Lung (tissue), 12 donors: ENCODE measurements around the gene AQP12B. TPM values are rescaled to one million over a fixed set of nuclear protein-coding genes. Genes with fewer than 3 reads are reported as not detected.

Source experiments
- ATAC-seq: fragments of 200-7000 bp; cut with Tn5 transposase; one replicate; pipeline ENCODE4 v1.9.1; 2020; ENCODE audit warnings: moderate number of reproducible peaks; ENCODE audit not compliant: insufficient read depth, low FRiP score
- DNase-seq, 3 donors: peaks; one replicate each; pipeline ENCODE4 v3.0.0-alpha.2; 2013 to 2017
- H3K27ac ChIP-seq, 2 donors: one replicate each; pipeline ENCODE4 v1.5.1; 2013; ENCODE audit warnings: mild to moderate bottlenecking in 2 of 2, moderate library complexity in 2 of 2, control low read depth in 1 of 2, inconsistent platforms in 1 of 2, low read depth in 1 of 2, low read length in 1 of 2
- H3K27me3 ChIP-seq, 3 donors: one replicate each; pipeline ENCODE4 v1.5.1; 2013; ENCODE audit warnings: low read length in 2 of 3; ENCODE audit not compliant: control insufficient read depth in 3 of 3, insufficient read depth in 3 of 3
- H3K36me3 ChIP-seq, 4 donors: one replicate each; pipeline ENCODE4 v1.5.1; 2013; ENCODE audit warnings: low read length in 4 of 4, mild to moderate bottlenecking in 1 of 4, moderate library complexity in 1 of 4; ENCODE audit not compliant: control insufficient read depth in 4 of 4, insufficient read depth in 4 of 4
- H3K4me1 ChIP-seq, 5 donors: one replicate each; pipeline ENCODE4 v1.5.1; 2013; ENCODE audit warnings: low read length in 5 of 5, mild to moderate bottlenecking in 2 of 5, moderate library complexity in 1 of 5; ENCODE audit not compliant: control insufficient read depth in 5 of 5, insufficient read depth in 5 of 5
- H3K4me3 ChIP-seq: one replicate; pipeline ENCODE4 v1.5.1; 2013; ENCODE audit warnings: mild to moderate bottlenecking, control low read depth, moderate library complexity
- H3K9ac ChIP-seq, 2 donors: one replicate each; pipeline ENCODE4 v1.5.1; 2013; ENCODE audit warnings: low read length in 2 of 2, control low read depth in 1 of 2; ENCODE audit not compliant: insufficient read depth in 1 of 2
- H3K9me3 ChIP-seq, 4 donors: one replicate each; pipeline ENCODE4 v1.5.1; 2013; ENCODE audit warnings: low read length in 3 of 4, mild to moderate bottlenecking in 1 of 4, moderate library complexity in 1 of 4; ENCODE audit not compliant: control insufficient read depth in 4 of 4, insufficient read depth in 3 of 4
- WGBS, 2 donors: extraction: QIAGEN DNeasy Blood & Tissue Kit; methylation state at CpG; one replicate each; pipeline ENCODE4 v1.1.7; 2013; 5-methylcytosine and 5-hydroxymethylcytosine counted together
- polyA plus RNA-seq, 2 donors: library from polyadenylated mRNA; stranded (reverse); fragments of 200-250 nt; gene quantifications; one replicate each; pipeline ENCODE4 v1.2.1, GENCODE V29; 2013
- total RNA-seq, 2 donors: library from RNA; depleted of rRNA in 1 of 2; stranded (reverse); fragments of >200 nt in 1 of 2; gene quantifications; one replicate each; pipeline ENCODE4 v1.2.1, GENCODE V29; 2014 to 2021
- TF ChIP-seq, protein P1 (sequence below): IDR thresholded peaks from 2 replicates; pipeline ENCODE4 v1.5.1; 2012; ENCODE audit warnings: mild to moderate bottlenecking; ENCODE audit errors: control extremely low read depth, extremely low read depth
- donor health status: control.
- donor health status: control.
- donor health status: Bipolar disorder and iron deficiency.
- donor health status: healthy.
- donor health status: DM: yes; HTN: yes; CAD: no.

AQP12B gene
- total and polyA plus RNA-seq, 4 donors = 0.15 TPM; not detected in 3

DNA sequence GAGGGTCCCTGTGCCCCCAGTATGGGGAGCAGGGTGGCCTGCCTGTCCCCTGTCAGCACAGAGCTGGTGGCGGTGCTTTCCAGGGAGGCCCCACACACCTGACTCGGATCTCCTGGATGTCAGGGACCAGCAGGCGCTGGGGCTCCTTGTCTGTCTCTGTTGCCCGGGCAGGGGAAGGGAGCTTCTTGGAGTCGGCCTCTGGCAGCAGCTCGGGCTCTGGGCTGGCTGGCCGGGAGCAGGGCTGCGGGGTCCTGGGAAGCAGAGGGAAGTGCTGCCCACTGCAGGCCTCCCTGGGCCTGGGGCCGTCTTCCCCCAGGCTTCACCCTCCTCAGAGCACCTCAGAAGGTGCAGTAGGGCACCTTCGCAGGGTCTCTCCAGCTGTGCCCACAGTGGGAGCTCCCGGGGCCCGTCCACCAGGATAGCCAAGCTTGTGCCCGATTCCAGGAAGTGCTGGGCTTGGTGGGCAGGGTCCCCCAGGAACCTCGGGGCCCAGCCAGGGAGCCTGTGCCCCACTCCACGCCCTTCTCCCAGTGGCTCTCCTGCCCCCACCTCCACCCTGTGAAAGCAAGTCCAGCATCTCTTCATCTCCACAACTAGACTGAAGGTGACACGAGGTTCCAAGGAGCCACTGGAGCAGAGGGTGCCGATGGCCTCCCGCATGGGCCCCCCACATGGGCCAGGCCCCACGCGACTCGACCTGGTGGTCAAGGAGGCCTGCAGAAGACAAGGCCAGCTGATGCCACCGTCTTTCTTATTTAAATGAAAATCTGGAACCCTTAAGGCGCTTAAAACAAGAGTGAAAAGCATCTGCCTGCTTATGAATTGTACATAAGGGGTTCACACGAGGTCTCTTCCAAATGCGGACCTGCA is 37.2 kb upstream of the AQP12B start:
- ATAC-seq (no peak), DNase-seq (no peak)
- TF ChIP-seq, protein P1, sequence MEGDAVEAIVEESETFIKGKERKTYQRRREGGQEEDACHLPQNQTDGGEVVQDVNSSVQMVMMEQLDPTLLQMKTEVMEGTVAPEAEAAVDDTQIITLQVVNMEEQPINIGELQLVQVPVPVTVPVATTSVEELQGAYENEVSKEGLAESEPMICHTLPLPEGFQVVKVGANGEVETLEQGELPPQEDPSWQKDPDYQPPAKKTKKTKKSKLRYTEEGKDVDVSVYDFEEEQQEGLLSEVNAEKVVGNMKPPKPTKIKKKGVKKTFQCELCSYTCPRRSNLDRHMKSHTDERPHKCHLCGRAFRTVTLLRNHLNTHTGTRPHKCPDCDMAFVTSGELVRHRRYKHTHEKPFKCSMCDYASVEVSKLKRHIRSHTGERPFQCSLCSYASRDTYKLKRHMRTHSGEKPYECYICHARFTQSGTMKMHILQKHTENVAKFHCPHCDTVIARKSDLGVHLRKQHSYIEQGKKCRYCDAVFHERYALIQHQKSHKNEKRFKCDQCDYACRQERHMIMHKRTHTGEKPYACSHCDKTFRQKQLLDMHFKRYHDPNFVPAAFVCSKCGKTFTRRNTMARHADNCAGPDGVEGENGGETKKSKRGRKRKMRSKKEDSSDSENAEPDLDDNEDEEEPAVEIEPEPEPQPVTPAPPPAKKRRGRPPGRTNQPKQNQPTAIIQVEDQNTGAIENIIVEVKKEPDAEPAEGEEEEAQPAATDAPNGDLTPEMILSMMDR = no peak
- Histone ChIP-seq H3K4me3 (no peak overlapping the region), H3K9me3 (no peaks in the 10 kb centered on the region), H3K36me3 (no peaks in the 10 kb centered on the region), H3K9ac (no peak overlapping the region), H3K27ac (no peak overlapping the region), H3K4me1 (no peaks in the 10 kb centered on the region), H3K27me3 (no peaks in the 10 kb centered on the region)
- WGBS, 2 donors = 83 to 94% methylated on average over 25 of the region's 25 CpGs

DNA sequence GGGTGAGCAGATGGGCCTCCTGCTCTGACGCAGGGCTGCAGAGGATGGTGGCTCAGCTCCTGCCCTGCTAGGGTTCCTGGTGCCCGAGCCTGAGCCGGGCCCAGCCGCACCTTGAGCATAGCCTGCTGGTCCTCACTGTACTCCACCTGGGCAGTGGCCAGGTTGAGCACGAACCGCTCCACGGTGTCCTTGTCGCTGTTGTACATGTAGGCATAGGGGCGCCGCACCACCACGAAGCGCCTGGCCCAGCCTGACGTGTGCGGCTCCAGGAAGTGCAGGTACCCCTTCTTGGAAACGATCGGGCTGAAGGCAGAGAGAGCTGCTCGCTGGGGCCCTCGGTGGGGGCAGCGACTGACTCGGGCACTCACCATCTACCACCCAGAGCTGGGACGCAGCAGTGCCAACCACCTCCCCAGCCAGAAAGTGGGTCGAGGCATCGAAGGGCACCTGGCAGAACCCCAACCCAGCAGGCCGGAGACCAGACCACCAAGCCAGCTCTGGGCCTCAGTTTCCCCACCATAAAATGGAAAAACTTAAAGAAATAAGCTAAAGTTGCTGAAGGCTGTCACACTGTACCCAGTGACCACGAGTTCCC is 36.3 kb upstream of the AQP12B start:
- no peaks in the 10 kb centered on the region for H3K36me3 ChIP-seq
- 87 to 89% methylated on average over 25 of the region's 25 CpGs for WGBS, 2 donors
- H3K4me3 ChIP-seq = no peak overlapping the region
- H3K27ac ChIP-seq = no peak overlapping the region
- no peaks in the 10 kb centered on the region for H3K27me3 ChIP-seq
- DNase-seq (no peak), ATAC-seq (no peak)
- TF ChIP-seq, protein P1 = no peak
- H3K9me3 ChIP-seq = no peaks in the 10 kb centered on the region
- no peaks in the 10 kb centered on the region for H3K4me1 ChIP-seq
- H3K9ac ChIP-seq = no peak overlapping the region

DNA sequence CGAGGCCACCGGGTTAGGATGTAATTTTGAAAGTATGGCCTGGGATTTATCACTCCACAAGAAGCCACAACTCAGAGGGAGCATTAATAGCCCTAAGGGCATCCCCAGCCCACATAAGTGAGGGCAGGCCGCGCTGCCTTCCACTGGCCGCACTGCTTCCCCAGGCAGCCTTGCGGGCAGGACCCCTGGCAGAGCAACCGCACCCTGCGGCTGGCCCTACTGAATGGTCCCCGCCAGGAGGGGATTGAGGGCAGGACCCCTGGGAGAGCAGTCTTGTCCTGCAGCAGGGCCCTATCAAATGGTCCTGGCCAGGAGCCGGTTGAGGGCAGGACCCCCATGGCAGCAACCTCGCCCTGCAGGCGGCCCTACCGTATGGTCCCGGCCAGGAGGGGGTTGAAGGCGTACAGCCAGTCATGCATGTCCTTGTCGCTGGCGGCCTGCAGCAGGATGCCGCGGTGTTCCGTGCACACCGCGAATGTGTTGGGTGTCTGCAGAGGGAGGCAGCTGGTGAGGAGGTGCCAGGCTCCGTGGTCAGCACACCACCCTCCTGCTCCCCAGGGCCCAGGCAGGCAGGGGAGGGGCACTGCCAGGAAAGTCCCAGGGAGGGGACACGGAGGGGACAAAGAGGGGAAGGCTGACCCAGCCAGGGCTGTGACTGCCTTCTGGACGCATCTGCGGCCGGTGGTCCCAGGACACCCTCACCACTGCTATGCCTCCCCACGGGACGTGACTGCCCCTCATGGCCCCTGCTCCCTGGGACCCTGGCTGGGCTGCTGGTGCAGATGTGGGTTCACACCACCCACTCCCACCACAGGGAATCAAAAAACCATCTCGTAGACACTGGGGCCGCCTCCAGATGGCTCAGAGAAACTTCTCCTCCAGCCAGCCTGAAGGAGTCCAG is 35.2 kb upstream of the AQP12B start:
- Histone ChIP-seq H3K9me3 (no peaks in the 10 kb centered on the region), H3K27ac (no peak overlapping the region), H3K27me3 (no peaks in the 10 kb centered on the region), H3K9ac (no peak overlapping the region), H3K36me3 (no peaks in the 10 kb centered on the region), H3K4me1 (no peaks in the 10 kb centered on the region), H3K4me3 (no peak overlapping the region)
- DNase-seq = no peak
- WGBS, 2 donors = 89 to 93% methylated on average over 30 to 31 of the region's 31 CpGs
- ATAC-seq = no peak
- TF ChIP-seq, protein P1 = no peak
